IPS-11a (cell line): ENCODE measurements around the gene GIPC1.

Experiments
- H3K4me3 ChIP-seq: one replicate; pipeline ENCODE4 v1.5.1; 2013; ENCODE audit warnings: low read depth, low read length, control low read depth

Gene GIPC1

GRCh38 chr19:14495672-14496028, 277 bp downstream of the GIPC1 start:
- H3K4me3 ChIP-seq = peak overlapping the region; percentile 47

- peak overlapping the region; percentile 47 for H3K4me3 ChIP-seq
Measured at GRCh38 chr19:14494910-14495671, 836 bp downstream of the GIPC1 start.

- H3K4me3 ChIP-seq = no peak overlapping the region
Measured at GRCh38 chr19:14494411-14494810, 1.5 kb downstream of the GIPC1 start.

- H3K4me3 ChIP-seq = no peak overlapping the region
Measured at GRCh38 chr19:14492756-14493337, 3.1 kb downstream of the GIPC1 start.

- H3K4me3 ChIP-seq = no peak overlapping the region
Measured at GRCh38 chr19:14487370-14488125, 8.4 kb downstream of the GIPC1 start.

GRCh38 chr19:14482172-14482941, 13.6 kb downstream of the GIPC1 start:
- H3K4me3 ChIP-seq = no peak overlapping the region

- H3K4me3 ChIP-seq = no peak overlapping the region
Measured at GRCh38 chr19:14480700-14481079, 15.2 kb downstream of the GIPC1 start.

GRCh38 chr19:14479975-14480699, 15.8 kb downstream of the GIPC1 start:
- H3K4me3 ChIP-seq = no peak overlapping the region

GRCh38 chr19:14479309-14479974, 16.5 kb downstream of the GIPC1 start:
- no peak overlapping the region for H3K4me3 ChIP-seq

GRCh38 chr19:14478113-14478545, 17.8 kb downstream of the GIPC1 start:
- H3K4me3 ChIP-seq = no peak overlapping the region

GRCh38 chr19:14477418-14478112, 18.4 kb downstream of the GIPC1 start:
- no peak overlapping the region for H3K4me3 ChIP-seq

GRCh38 chr19:14476673-14477401, 19.1 kb downstream of the GIPC1 start:
- H3K4me3 ChIP-seq = no peak overlapping the region

- no peak overlapping the region for H3K4me3 ChIP-seq
Measured at GRCh38 chr19:14476327-14476672, 19.6 kb downstream of the GIPC1 start.

- no peak within 1 kb of the TSS for H3K4me3 ChIP-seq
Measured at GRCh38 chr19:14475251-14476073, 20.5 kb downstream of the GIPC1 start, which contains the start of gene PTGER1. Gene PTGER1 (minus strand): TSS chr19:14475354. CDS start chr19:14474320, 1,034 bp downstream.

- H3K4me3 ChIP-seq = no peak overlapping the region
Measured at GRCh38 chr19:14474827-14475226, 21.1 kb downstream of the GIPC1 start.

- H3K4me3 ChIP-seq = no peak overlapping the region
Measured at GRCh38 chr19:14473978-14474578, 21.8 kb downstream of the GIPC1 start.
